ENCODE data around the gene TXNL4B. TPM values are rescaled to one million over a fixed set of nuclear protein-coding genes. Genes with fewer than 3 reads are reported as not detected.

The TXNL4B gene
- total and polyA plus RNA-seq, 12 donors, result 3.8 to 18.3 (median 10.0) TPM

DNA sequence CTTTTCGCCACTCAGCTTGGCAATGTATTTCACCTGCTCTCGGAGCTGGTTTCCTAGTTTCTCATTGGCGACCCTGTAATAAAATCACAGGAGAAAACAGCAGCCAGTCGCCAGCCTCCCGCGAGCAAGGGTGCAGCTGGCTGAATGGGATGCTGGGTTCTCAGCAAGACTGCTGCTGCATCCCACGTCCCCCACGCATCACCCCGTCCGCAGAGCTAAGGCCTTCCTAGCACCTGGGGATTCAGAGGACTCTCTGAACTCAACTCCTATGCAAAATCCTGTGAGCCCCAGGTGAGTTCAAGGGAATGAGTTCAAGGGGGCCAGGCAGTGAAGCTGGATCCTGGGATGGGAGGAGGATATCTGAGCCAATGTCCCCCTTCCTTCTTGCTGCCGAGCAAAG, 29.5 kb upstream of the TXNL4B start:
- DNase-seq, result no peak
- Histone ChIP-seq H3K4me1 (replicated peaks in 1 of 2) (peaks cover 0 to 6% of the 10 kb centered on the region in 2 donors), H3K9me3 (replicated peaks in 1 of 3) (no peaks in the 10 kb centered on the region), H3K27ac (no peak overlapping the region), H3K36me3 (replicated peaks in 1 of 2) (no peaks in the 10 kb centered on the region), H3K4me3 (no peak overlapping the region), H3K27me3 (no peaks in the 10 kb centered on the region)
- no peak for TF ChIP-seq POLR2A (IDR thresholded peaks at IDR 0.05)
- 83 to 94% (median 84%) methylated on average over 10 to 11 of the region's 11 CpGs for WGBS, 4 donors
- intact Hi-C loops (cut with DNase I), result loop anchor here (10.0 kb wide), 1 partner anchor 342 kb away; no protein-coding TSS in a partner anchor

DNA sequence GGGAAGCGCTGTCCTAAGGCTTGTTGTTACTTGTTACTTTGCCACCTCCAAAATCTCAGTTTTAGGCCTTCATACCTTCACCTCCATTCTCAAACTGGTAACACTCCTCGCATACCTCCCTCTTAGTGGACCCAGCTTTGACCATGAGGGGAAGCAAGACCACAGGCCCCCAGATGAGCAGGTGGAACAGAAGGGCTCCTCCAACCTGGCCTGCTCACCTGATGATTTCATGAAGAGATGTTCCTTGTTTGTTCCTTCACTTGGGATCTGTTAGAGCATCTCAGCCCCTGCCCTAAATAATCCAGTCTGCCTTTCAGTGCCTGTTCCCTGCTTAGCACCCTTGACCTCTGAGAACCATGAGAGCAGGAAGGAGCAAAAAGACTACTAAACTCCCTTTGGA, 28.9 kb upstream of the TXNL4B start:
- no peaks in the 10 kb centered on the region for H3K9me3 ChIP-seq (replicated peaks in 1 of 3)
- DNase-seq, result no peak
- no peaks in the 10 kb centered on the region for H3K36me3 ChIP-seq (replicated peaks in 1 of 2)
- WGBS, 4 donors, result 96 to 100% (median 99%) methylated on average over 2 of the region's 2 CpGs
- no peaks in the 10 kb centered on the region for H3K27me3 ChIP-seq
- no peak for TF ChIP-seq POLR2A (IDR thresholded peaks at IDR 0.05)
- TF ChIP-seq, protein P1, sequence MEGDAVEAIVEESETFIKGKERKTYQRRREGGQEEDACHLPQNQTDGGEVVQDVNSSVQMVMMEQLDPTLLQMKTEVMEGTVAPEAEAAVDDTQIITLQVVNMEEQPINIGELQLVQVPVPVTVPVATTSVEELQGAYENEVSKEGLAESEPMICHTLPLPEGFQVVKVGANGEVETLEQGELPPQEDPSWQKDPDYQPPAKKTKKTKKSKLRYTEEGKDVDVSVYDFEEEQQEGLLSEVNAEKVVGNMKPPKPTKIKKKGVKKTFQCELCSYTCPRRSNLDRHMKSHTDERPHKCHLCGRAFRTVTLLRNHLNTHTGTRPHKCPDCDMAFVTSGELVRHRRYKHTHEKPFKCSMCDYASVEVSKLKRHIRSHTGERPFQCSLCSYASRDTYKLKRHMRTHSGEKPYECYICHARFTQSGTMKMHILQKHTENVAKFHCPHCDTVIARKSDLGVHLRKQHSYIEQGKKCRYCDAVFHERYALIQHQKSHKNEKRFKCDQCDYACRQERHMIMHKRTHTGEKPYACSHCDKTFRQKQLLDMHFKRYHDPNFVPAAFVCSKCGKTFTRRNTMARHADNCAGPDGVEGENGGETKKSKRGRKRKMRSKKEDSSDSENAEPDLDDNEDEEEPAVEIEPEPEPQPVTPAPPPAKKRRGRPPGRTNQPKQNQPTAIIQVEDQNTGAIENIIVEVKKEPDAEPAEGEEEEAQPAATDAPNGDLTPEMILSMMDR (IDR thresholded peaks at IDR 0.05), result no peak
- no peak overlapping the region for H3K27ac ChIP-seq
- intact Hi-C loops (cut with DNase I), result loop anchor here (10.0 kb wide), 1 partner anchor 342 kb away; no protein-coding TSS in a partner anchor
- H3K4me1 ChIP-seq (replicated peaks in 1 of 2), result peaks cover 0 to 6% of the 10 kb centered on the region in 2 donors
- H3K4me3 ChIP-seq, result no peak overlapping the region

DNA sequence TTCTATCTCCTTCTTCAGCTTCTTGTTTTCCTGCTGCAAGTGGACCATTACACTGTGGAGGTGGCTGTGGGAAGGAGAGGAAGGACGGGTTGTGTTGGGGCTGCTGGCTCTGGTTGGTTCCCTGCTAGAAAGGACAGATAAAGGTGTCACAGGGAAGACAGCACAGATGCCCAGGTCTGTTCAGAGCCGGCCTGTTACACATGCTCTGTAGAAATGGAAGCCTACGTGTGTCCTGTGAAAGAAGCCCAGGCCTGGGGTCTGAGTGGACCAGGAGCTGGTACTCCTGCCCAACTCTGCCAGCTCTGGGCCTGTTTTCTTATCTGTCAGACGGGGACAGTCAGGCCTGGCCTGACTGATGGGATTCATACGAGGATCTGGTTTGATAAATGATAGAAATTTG, 26.6 kb upstream of the TXNL4B start:
- Histone ChIP-seq H3K4me3 (no peak overlapping the region), H3K27ac (no peak overlapping the region), H3K9me3 (replicated peaks in 1 of 3) (no peaks in the 10 kb centered on the region), H3K4me1 (replicated peaks in 1 of 2) (no peaks in the 10 kb centered on the region), H3K36me3 (replicated peaks in 1 of 2) (no peaks in the 10 kb centered on the region), H3K27me3 (no peaks in the 10 kb centered on the region)
- TF ChIP-seq POLR2A (IDR thresholded peaks at IDR 0.05), result no peak
- TF ChIP-seq, protein P1 (IDR thresholded peaks at IDR 0.05), result no peak
- intact Hi-C loops (cut with DNase I), result loop anchor here (10.0 kb wide), 1 partner anchor 345 kb away; no protein-coding TSS in a partner anchor
- 84 to 90% (median 88%) methylated on average over 5 of the region's 5 CpGs for WGBS, 4 donors
- DNase-seq, result peak in 1 of 7 donors; percentile 34

DNA sequence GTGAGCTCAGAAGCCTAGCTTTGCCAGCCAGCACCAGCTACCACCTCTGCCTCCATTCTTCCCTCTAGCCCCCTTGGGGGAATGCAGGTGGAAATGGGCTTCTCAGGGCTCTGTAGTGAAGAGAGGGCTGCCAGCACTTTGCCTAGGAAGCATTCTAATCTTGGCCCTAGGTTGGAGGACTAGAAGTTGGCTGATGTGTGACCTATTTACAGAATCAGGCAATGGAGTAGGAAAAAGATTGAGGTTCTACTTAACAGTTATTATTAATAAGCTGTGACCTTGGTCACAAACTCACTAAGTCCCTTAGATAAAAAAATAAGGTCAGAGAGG, 20.2 kb upstream of the TXNL4B start:
- intact Hi-C loops (cut with DNase I), result no loop called here
- peaks cover 0 to 8% of the 10 kb centered on the region in 2 donors for H3K4me1 ChIP-seq (replicated peaks in 1 of 2)
- H3K9me3 ChIP-seq (replicated peaks in 1 of 3), result no peaks in the 10 kb centered on the region
- DNase-seq, result no peak
- no peaks in the 10 kb centered on the region for H3K27me3 ChIP-seq
- no peak for TF ChIP-seq POLR2A (IDR thresholded peaks at IDR 0.05)
- TF ChIP-seq, protein P1 (IDR thresholded peaks at IDR 0.05), result no peak
- no peak overlapping the region for H3K27ac ChIP-seq
- H3K36me3 ChIP-seq (replicated peaks in 1 of 2), result peaks cover 0 to 45% of the 10 kb centered on the region in 2 donors
- H3K4me3 ChIP-seq, result no peak overlapping the region

DNA sequence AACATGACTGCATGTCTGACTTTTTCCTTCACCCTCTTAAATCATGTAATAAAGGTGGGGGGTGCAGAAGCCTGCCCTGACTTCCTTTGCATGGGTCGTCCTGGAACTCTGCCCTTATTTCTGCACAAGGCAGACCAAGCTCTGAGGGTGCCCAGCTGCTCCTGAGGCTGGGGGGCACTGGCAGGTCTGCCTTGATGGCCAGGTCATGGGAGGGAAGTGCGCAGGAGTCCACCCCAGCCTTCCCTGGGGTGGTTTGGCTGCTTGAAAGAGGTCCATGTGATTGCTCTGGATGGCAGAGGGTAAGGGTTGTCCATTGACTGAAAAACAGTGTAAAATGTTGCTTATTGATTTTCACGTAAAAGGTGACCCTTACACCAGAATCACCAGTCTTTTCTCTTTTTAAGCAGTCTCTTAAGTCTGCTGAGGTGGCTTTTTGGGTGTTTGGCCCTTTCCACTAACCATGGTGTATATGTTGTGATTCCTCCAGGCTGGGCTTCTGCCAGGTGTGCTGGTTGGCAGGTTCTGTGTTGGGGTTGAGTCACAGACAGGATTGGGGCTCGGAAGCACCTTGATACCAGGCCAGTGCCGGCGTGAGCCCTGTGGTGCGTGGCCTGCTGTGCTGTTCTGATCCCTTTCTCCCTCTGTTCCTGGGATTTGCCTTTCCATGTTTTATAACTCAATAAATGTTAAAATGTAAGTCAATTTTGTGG, 19.6 kb upstream of the TXNL4B start:
- H3K27ac ChIP-seq, result no peak overlapping the region
- TF ChIP-seq POLR2A (IDR thresholded peaks at IDR 0.05), result no peak
- TF ChIP-seq, protein P1 (IDR thresholded peaks at IDR 0.05), result no peak
- H3K4me3 ChIP-seq, result no peak overlapping the region
- 72 to 89% (median 78%) methylated on average over 2 to 7 of the region's 7 CpGs for WGBS, 4 donors
- no peaks in the 10 kb centered on the region for H3K27me3 ChIP-seq
- peaks cover 0 to 50% of the 10 kb centered on the region in 2 donors for H3K36me3 ChIP-seq (replicated peaks in 1 of 2)
- peaks cover 0 to 8% of the 10 kb centered on the region in 2 donors for H3K4me1 ChIP-seq (replicated peaks in 1 of 2)
- intact Hi-C loops (cut with DNase I), result no loop called here
- DNase-seq, result peak in 4 of 7 donors; percentile 32 to 51 (median 38)
- no peaks in the 10 kb centered on the region for H3K9me3 ChIP-seq (replicated peaks in 1 of 3)
